ENCODE measurements around the gene ATG13.
"Not testable (repeated sequence)": the region's sequence is repeated elsewhere in the genome, so short reads cannot be mapped to it uniquely, and the experiment has no call there.

The ATG13 gene

GRCh38 chr11:46700241-46701077 lies 83.1 kb downstream of the ATG13 start, which contains the start of the genes ARHGAP1 and ZNF408:
Gene ARHGAP1, minus strand, starts transcription at chr11:46700619. Its CDS starts 4,512 bp downstream, at chr11:46696107.
Gene ZNF408, plus strand, starts transcription at chr11:46701031. Its CDS starts 17 bp downstream, at chr11:46701048.
- peak; percentile 100 for DNase-seq

DNA sequence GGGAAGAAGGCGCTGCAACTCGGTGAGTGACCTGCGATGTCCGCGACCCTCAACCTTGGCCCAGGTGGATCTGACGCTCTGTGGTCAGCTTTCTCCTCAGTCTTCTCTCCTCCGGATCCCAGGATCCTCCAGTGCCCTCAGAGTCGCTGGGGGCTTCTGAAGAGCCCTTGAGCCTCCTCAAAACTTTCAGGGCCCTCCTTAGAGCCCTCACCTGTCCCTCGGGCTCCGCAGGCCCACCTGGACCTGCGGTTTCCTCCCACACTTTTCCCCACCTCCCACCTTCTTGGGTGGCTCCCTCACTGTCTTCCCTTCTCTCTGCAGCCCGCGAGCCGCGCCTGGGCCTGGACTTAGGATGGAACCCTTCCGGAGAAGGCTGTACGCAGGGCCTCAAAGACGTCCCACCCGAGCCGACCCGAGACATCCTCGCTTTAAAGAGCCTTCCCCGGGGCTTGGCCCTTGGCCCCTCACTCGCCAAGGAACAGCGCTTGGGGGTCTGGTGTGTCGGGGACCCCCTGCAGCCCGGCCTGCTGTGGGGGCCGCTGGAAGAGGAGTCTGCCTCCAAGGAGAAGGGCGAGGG lies 83.8 kb downstream of the ATG13 start:
- DNase-seq = no peak

DNA sequence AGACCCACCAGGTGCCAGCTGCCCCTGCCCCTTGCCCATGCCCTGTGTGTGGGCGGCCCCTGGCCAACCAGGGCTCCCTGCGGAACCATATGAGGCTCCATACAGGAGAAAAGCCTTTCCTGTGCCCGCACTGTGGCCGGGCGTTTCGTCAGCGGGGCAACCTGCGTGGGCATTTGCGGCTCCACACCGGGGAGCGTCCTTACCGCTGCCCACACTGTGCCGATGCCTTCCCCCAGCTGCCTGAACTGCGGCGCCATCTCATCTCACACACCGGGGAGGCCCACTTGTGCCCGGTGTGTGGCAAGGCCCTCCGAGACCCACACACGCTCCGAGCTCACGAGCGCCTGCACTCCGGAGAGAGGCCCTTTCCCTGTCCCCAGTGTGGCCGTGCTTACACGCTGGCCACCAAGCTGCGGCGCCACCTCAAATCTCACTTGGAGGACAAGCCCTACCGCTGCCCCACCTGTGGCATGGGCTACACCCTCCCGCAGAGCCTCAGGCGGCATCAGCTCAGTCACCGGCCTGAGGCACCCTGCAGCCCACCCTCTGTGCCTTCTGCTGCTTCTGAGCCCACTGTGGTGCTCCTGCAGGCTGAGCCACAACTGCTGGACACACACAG lies 87.8 kb downstream of the ATG13 start:
- no peak for DNase-seq

DNA sequence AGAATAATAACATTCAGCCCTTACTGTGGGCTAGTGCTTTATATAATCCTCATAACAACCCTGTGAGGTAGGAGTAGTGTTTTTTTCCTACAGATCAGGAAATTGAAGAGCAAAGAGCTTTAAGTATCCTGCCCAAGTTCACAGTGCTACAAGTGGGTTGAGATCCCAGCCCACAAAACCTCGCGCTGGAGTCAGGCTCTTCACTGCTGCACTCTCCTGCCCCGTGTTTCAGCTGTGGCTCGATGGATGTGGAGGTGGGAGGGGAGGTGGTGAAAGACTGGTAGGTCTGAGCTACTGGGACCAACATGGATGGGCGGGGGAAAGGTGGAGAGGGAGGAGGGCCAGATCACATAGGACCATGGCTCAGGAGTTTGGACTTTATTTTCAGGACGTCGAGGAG lies 89.5 kb downstream of the ATG13 start:
- no peak for DNase-seq

GRCh38 chr11:46709351-46709750 lies 92.0 kb downstream of the ATG13 start:
- DNase-seq = not testable (repeated sequence)

DNA sequence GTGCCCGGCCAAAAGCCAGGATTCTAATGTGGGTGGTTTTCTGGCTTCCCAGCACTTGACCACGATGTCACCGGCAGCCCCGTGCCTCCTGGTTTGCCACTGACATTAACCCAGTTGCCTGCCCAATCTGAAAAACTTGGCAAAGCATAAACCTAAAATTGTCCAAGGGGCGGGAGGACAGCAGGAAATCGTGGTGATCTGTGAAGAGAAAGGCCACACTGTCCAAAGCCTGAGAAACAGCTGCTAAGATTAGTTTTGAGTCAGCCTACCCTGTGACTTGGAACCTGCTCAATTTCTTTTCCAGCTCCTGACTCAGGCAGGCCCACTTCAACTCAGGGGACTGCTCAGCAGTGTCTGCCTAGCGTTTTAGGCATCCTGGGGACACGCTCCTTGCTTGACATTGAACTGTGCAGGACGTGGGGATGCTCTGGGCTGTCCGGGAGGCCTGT lies 93.5 kb downstream of the ATG13 start:
- DNase-seq = no peak

DNA sequence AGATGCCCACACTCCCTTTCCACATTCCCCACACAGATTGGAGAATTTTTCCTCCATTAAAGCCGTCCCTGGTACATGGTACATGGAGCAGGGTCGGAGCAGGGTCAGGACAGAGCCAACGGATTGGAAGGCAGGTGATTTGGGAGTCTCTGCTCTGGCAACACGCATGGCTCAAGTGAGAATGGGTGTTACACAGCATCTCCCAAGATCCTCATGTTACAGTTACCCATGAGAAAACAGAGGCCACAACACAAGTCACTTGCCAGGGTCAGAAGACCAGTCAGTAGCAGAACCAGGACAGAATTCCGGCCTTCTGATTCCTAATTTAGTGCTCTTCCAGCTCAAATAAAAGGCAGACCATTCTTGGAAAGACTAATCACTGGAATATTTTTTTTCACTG lies 94.0 kb downstream of the ATG13 start:
- DNase-seq = no peak

GRCh38 chr11:46712874-46713576 lies 95.7 kb downstream of the ATG13 start:
- no peak for DNase-seq

DNA sequence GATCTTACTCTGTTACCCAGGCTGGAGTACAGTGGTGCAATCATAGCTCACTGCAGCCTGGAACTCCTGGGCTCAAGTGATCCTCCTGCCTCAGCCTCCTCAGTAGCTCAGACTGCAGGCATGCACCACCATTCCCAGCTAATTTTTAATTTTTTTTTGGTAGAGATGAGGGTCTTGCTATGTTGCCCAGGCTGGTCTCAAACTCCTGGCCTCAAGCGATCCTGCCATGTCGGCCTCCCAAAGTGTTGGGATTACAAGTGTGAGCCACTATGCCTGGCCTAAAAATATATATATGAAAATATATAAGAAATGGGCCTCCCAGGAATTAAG lies 100.4 kb downstream of the ATG13 start:
- not testable (repeated sequence) for DNase-seq

DNA sequence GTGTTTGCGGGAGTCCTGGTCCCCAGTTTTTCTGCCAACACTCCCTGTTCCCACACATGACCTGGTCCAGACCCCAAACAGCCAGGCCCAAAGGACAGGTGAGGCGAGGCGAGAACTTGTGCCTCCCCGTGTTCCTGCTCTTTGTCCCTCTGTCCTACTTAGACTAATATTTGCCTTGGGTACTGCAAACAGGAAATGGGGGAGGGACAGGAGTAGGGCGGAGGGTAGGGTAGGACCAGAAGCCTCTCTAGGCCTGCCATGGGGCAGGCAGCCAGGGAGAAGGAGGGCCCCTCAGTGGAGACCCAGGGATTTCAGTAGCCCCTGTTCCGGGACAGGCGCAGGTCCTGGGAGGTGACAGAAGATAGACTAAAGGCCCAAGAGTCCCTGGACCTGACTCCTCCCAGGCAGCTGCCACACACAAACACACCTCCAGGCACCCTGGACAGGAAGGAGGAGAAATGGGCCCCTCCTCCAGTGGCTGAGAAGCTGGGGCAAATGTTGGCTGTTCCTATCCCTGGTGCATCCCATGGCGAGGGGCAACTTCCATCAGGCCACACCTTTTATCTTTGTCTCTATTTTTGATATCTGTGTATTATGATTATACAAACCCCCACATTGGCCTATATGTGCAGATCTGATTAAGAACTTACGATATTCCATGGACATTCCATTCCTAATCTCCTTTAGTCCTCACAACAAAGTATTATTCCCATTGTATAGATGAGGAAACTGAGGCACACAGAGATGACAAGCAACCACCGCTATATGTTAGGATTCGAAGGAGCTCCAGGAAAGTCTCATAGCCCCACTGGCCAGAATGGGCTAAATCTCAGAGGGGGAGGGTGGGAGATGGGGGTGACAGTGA lies 101.0 kb downstream of the ATG13 start:
- no peak for DNase-seq

GRCh38 chr11:46719048-46719542 lies 101.7 kb downstream of the ATG13 start, which contains the start of gene F2:
Gene F2, plus strand, starts transcription at chr11:46719213. Its CDS starts 23 bp downstream, at chr11:46719236.
- DNase-seq = no peak

GRCh38 chr11:46719543-46720218 lies 102.3 kb downstream of the ATG13 start:
- DNase-seq = no peak

GRCh38 chr11:46721286-46721685 lies 103.9 kb downstream of the ATG13 start:
- no peak for DNase-seq

- DNase-seq = no peak
Measured at GRCh38 chr11:46722566-46723358, 105.4 kb downstream of the ATG13 start.

DNA sequence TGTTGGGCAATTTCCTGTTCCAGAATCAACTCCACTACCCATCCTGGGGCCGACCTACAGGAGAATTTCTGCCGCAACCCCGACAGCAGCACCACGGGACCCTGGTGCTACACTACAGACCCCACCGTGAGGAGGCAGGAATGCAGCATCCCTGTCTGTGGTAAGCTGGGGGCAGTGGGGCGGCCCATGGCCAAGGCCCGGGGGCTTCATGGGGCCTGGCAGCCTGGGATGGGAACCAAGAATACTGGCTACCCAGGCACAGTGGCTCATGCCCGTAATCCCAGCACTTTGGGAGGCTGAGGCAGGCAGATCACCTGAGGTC lies 106.0 kb downstream of the ATG13 start:
- DNase-seq = no peak

GRCh38 chr11:46724088-46724487 lies 106.7 kb downstream of the ATG13 start:
- DNase-seq = no peak

All from activated CD4-positive, alpha-beta T cell treated with anti-CD3 and anti-CD28 coated beads, Interleukin-2, amount 50 U/mL, for 16 hours (primary cell).